PC-3 (cell line): ENCODE measurements around the gene UBN2.
"Not testable (repeated sequence)": the region's sequence is repeated elsewhere in the genome, so short reads cannot be mapped to it uniquely, and the experiment has no call there.

ENCODE experiments used
- EZH2 ChIP-seq: fragments of 300-600 bp; sonication (generic); IDR thresholded peaks from one replicate; pipeline ENCODE4 v1.6.1; 2017; ENCODE audit warnings: antibody characterized with exemption, mild to moderate bottlenecking, low read length; ENCODE audit not compliant: unreplicated experiment
- EZH2phosphoT487 ChIP-seq: fragments of 300-600 bp; sonication (generic); IDR thresholded peaks from 2 replicates; pipeline ENCODE4 v1.6.1; 2018; ENCODE audit warnings: mild to moderate bottlenecking, antibody characterized with exemption, low read length, borderline replicate concordance
- TF ChIP-seq, protein P1 (sequence below): fragments of 300-600 bp; sonication (generic); conservative IDR thresholded peaks from 2 replicates; pipeline ENCODE4 v1.5.1; 2017; ENCODE audit warnings: antibody characterized with exemption, low read depth, mild to moderate bottlenecking, low read length

- TF ChIP-seq, protein P1, sequence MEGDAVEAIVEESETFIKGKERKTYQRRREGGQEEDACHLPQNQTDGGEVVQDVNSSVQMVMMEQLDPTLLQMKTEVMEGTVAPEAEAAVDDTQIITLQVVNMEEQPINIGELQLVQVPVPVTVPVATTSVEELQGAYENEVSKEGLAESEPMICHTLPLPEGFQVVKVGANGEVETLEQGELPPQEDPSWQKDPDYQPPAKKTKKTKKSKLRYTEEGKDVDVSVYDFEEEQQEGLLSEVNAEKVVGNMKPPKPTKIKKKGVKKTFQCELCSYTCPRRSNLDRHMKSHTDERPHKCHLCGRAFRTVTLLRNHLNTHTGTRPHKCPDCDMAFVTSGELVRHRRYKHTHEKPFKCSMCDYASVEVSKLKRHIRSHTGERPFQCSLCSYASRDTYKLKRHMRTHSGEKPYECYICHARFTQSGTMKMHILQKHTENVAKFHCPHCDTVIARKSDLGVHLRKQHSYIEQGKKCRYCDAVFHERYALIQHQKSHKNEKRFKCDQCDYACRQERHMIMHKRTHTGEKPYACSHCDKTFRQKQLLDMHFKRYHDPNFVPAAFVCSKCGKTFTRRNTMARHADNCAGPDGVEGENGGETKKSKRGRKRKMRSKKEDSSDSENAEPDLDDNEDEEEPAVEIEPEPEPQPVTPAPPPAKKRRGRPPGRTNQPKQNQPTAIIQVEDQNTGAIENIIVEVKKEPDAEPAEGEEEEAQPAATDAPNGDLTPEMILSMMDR, result not testable (repeated sequence)
- TF ChIP-seq EZH2, EZH2phosphoT487: not testable (repeated sequence)
These were observed 102.4 kb downstream of the UBN2 start for GRCh38 chr7:139333443-139333842.
